DOHH2 (cell line): ENCODE data around the gene PCSK5.

Experiments used
- EZH2phosphoT487 ChIP-seq: fragments of 200-600 bp; sonication (generic); IDR thresholded peaks from 2 replicates; pipeline ENCODE4 v1.6.1; 2017; ENCODE audit warnings: borderline replicate concordance, mild to moderate bottlenecking, antibody characterized with exemption, low read length, moderate library complexity, mixed read lengths
- TF ChIP-seq, protein P1 (sequence below): fragments of 200-600 bp; sonication (generic); IDR thresholded peaks from one replicate; pipeline ENCODE4 v1.5.1; 2014; ENCODE audit warnings: antibody characterized with exemption, mild to moderate bottlenecking, low read depth, low read length; ENCODE audit not compliant: poor library complexity, severe bottlenecking

DNA sequence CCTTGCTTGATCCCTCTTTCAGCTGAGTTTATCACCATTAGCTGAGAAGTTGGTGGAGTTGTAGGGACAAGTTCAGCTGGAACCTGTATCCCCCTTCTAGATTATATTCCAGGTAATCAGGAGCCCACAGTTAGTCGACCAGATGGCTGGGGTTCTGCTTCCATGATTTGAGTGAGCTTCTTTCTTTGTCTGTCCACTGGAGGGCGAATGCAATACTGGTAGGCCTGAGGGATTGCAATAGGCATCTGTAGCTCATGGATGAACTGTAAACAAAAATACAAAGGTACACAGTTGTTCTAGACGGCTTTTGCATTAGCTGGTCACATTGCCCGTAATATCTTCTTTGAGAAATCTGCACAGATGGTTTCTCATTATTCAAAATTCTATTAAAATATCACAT is 88.9 kb downstream of the PCSK5 start:
- TF ChIP-seq, protein P1, sequence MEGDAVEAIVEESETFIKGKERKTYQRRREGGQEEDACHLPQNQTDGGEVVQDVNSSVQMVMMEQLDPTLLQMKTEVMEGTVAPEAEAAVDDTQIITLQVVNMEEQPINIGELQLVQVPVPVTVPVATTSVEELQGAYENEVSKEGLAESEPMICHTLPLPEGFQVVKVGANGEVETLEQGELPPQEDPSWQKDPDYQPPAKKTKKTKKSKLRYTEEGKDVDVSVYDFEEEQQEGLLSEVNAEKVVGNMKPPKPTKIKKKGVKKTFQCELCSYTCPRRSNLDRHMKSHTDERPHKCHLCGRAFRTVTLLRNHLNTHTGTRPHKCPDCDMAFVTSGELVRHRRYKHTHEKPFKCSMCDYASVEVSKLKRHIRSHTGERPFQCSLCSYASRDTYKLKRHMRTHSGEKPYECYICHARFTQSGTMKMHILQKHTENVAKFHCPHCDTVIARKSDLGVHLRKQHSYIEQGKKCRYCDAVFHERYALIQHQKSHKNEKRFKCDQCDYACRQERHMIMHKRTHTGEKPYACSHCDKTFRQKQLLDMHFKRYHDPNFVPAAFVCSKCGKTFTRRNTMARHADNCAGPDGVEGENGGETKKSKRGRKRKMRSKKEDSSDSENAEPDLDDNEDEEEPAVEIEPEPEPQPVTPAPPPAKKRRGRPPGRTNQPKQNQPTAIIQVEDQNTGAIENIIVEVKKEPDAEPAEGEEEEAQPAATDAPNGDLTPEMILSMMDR, result no peak
- no peak for TF ChIP-seq EZH2phosphoT487
